ENCODE measurements around the gene HMGCL.

DNA sequence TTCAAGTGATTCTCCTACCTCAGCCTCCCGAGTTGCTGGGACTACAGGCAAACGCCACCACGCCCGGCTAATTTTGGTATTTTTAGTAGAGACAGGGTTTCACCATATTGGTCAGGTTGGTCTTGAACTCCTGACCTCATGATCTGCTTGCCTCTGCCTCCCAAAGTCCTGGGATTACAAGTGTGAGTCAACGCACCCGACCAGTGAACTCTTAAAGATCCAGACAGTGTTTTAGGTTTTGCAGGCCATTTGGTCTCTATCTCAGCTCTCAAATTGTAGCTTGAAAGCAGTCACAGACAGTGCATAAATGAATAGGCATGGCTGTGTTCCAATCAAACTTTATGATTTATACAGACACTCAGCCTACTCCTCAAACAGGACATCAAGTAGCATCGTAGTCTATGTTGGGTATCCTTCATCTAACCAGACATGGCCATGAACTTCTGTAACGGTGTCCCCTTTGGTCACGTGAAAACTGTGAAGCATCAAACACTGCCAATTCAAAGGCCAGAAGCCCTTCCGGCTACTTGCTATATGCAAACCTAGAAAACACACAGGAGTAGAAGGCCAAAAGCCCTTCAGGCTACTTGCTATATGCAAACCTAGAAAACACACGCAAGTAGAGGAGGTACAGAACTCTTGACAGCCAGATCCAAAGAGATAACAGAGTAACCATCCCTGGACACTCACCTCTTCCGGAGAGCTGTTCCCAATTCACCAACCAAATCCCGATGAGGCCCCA, 39.7 kb upstream of the HMGCL start:
- TF ChIP-seq EP300 (IDR thresholded peaks at IDR 0.05) (no peak), POLR2A (IDR thresholded peaks at IDR 0.05) (no peak)
- TF ChIP-seq, protein P1, sequence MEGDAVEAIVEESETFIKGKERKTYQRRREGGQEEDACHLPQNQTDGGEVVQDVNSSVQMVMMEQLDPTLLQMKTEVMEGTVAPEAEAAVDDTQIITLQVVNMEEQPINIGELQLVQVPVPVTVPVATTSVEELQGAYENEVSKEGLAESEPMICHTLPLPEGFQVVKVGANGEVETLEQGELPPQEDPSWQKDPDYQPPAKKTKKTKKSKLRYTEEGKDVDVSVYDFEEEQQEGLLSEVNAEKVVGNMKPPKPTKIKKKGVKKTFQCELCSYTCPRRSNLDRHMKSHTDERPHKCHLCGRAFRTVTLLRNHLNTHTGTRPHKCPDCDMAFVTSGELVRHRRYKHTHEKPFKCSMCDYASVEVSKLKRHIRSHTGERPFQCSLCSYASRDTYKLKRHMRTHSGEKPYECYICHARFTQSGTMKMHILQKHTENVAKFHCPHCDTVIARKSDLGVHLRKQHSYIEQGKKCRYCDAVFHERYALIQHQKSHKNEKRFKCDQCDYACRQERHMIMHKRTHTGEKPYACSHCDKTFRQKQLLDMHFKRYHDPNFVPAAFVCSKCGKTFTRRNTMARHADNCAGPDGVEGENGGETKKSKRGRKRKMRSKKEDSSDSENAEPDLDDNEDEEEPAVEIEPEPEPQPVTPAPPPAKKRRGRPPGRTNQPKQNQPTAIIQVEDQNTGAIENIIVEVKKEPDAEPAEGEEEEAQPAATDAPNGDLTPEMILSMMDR (IDR thresholded peaks at IDR 0.05), result no peak
